Sciatic nerve (tissue), 2 donors: ENCODE measurements around the gene OR4E1. TPM values are rescaled to one million over a fixed set of nuclear protein-coding genes. Genes with fewer than 3 reads are reported as not detected.
"Not testable (repeated sequence)": the region's sequence is repeated elsewhere in the genome, so short reads cannot be mapped to it uniquely, and the experiment has no call there.

ENCODE experiments used
- ATAC-seq: fragments of 200-7000 bp; cut with Tn5 transposase; one replicate; pipeline ENCODE4 v1.9.1; 2020; ENCODE audit warnings: mild to moderate bottlenecking, moderate library complexity
- DNase-seq: peaks from one replicate; pipeline ENCODE4 v3.0.0-alpha.2; 2020; ENCODE audit warnings: low spot score
- intact Hi-C: fragments of 100-400 bp; cut with DNase I; formaldehyde crosslinking; loops from one replicate; pipeline ENCODE4 v1.14.2; 2022
- total RNA-seq: library from RNA; stranded (reverse); fragmentation: NEBNext Ultra II Directional; extraction: Animal tissue kit (Norgen Biotek cat#: 25700); gene quantifications from one replicate; pipeline ENCODE4 v1.2.1, GENCODE V29; 2021
- donor health status: DM: no; HTN: no; CAD: no.
- donor health status: DM: no; HTN: no; CAD: no.

OR4E1 gene
- total RNA-seq, 1 donor from 2014 or later, result not detected

DNA sequence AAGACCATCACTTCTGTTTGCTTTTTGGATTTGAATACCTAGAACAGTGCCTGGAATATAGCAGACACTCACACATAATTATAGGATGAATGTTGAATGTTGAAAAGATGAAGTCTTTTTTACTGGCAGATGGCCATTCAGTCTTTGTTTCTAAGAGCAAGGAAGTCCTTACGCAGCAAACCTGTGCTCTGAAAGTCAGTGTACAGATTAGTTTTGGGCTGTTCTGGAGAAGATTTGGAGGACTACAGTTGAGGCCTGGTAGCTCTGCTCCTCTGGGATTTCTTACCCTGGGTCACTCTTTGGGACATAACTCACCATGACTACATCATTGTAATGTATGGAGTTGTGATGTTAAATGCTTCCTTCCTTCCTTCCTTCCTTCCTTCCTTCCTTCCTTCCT is 16.6 kb downstream of the OR4E1 start:
- ATAC-seq (no peak), DNase-seq (no peak)
- intact Hi-C loops, result no loop called here

DNA sequence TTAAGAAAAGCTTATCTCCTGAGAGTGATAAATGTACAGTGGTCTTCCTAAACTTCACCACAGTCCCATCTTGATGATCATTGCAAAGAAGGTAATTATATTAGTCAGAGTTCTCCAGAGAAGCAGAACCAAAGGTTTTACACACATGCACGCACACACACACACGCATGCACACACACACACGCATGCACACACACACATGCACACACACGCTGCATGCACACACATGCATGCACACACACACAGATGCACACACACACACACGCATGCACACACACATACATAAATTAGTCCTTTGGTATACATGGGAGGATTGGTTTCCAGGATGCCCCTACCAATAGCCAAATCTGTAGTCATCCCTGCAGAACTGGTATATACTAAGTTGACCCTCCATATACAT is 19.4 kb downstream of the OR4E1 start:
- intact Hi-C loops, result no loop called here
- ATAC-seq (no peak), DNase-seq (no peak)

DNA sequence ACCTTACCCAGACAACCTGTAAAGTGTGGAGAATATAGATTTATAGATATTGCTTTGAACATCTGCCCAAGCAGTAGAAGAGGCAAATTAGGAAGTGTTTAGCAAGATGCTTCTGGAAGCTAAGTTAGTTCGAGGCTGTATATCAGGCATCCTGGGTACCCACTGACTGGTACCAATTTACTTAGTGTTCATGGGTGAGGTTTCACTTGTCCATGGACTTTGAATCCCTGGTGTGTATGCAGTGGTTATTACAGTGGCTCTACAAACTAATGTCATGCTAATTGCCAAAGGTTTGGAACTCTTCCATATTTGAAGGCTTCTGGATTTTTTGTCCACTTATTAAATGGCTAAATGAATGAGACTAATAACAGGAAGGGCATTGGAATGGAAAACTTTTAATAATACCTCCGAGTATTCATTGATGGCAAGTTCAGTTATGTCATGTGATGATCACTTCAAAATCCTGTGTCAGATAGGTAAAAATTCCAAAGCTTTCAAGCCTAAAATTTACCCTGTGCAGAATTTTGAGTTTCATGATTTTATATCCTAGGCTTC is 20.2 kb downstream of the OR4E1 start, which contains the start of gene OR4E2:
OR4E2 (plus strand) TSS at position 505 of the 555 bp plus-strand sequence. CDS start 11,248 bp downstream, outside the sequence.
- no peak for ATAC-seq
- DNase-seq, result no peak
- intact Hi-C loops, result no loop called here

GRCh38 chr14:21652209-21652808 is 21.3 kb downstream of the OR4E1 start:
- ATAC-seq (no peak), DNase-seq (no peak)
- intact Hi-C loops, result no loop called here

- intact Hi-C loops, result no loop called here
- ATAC-seq (no peak), DNase-seq (no peak)
Measured at GRCh38 chr14:21647380-21647779, 26.2 kb downstream of the OR4E1 start.

DNA sequence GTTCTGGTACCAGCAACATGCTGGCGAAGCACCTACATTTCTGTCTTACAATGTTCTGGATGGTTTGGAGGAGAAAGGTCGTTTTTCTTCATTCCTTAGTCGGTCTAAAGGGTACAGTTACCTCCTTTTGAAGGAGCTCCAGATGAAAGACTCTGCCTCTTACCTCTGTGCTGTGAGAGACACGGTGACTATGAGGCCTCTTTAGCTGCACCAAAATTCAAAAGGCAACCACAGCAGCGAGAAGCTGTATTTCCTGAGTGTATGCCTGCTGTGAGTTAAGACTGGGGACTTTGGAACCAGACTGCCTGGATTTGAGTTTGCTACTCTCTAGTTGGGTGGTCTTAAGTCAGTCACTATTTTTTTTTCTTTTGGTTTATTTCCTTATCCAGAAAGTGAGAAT is 30.2 kb downstream of the OR4E1 start:
- intact Hi-C loops, result no loop called here
- ATAC-seq (no peak), DNase-seq (no peak)

DNA sequence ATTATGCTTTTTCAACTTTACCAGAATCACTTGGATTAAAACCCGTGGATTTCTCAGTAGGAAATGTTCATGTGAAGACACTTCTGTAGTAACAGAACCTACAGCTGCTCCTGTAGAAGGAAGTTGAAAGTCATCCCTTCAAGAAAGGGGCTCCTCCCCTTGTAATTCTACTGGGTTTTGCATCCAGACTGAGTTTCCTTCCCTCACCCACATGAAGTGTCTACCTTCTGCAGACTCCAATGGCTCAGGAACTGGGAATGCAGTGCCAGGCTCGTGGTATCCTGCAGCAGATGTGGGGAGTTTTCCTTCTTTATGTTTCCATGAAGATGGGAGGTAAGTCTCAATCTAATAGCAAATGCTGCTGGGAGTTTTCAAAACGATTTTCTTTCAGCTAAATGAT is 30.9 kb downstream of the OR4E1 start:
- no peak for DNase-seq
- intact Hi-C loops, result no loop called here
- no peak for ATAC-seq

- intact Hi-C loops, result no loop called here
- ATAC-seq (no peak), DNase-seq (no peak)
Measured at GRCh38 chr14:21634840-21635239, 38.8 kb downstream of the OR4E1 start, which contains the start of gene OR10G2. Gene OR10G2 (minus strand): TSS chr14:21634940. CDS start chr14:21634842, 98 bp downstream.

GRCh38 chr14:21631084-21631483 is 42.5 kb downstream of the OR4E1 start:
- intact Hi-C loops, result no loop called here
- ATAC-seq (no peak), DNase-seq (no peak)

GRCh38 chr14:21630503-21630902 is 43.1 kb downstream of the OR4E1 start:
- intact Hi-C loops, result not testable (repeated sequence)

GRCh38 chr14:21626491-21627230 is 47.0 kb downstream of the OR4E1 start:
- DNase-seq, result no peak

More at GRCh38 chr14:21630503-21630902, 43.1 kb downstream of the OR4E1 start:
- ATAC-seq, DNase-seq: not testable (repeated sequence)

More at GRCh38 chr14:21626491-21627230, 47.0 kb downstream of the OR4E1 start:
- no peak for ATAC-seq
- intact Hi-C loops, result no loop called here

Other genes starting within 250 kb of the OR4E1 start
- 78.9 TPM for gene CHD8, start 217.7 kb downstream of the OR4E1 start, total RNA-seq
- 41.0 TPM for gene RAB2B, start 196.9 kb downstream of the OR4E1 start, total RNA-seq
- 60.0 TPM for gene TOX4, start 196.6 kb downstream of the OR4E1 start, total RNA-seq
- gene METTL3, start 162.5 kb downstream of the OR4E1 start, total RNA-seq, result 43.3 TPM
- gene SALL2, start 147.5 kb downstream of the OR4E1 start, total RNA-seq, result 16.3 TPM
- gene OR10G3, start 93.7 kb downstream of the OR4E1 start, total RNA-seq, result not detected
- not detected for gene OR10G2, start 38.9 kb downstream of the OR4E1 start, total RNA-seq
- gene OR4E2, start 20.0 kb downstream of the OR4E1 start, total RNA-seq, result not detected